GM21737 (cell line): ENCODE data around the gene PGA3.
"Not testable (repeated sequence)": the region's sequence is repeated elsewhere in the genome, so short reads cannot be mapped to it uniquely, and the experiment has no call there.

Source experiments
- ATAC-seq: cut with Tn5 transposase; IDR thresholded peaks from one replicate; pipeline ENCODE4 v1.9.1; 2021; ENCODE audit warnings: mild to moderate bottlenecking, moderate library complexity; ENCODE audit not compliant: unreplicated experiment

PGA3 gene

DNA sequence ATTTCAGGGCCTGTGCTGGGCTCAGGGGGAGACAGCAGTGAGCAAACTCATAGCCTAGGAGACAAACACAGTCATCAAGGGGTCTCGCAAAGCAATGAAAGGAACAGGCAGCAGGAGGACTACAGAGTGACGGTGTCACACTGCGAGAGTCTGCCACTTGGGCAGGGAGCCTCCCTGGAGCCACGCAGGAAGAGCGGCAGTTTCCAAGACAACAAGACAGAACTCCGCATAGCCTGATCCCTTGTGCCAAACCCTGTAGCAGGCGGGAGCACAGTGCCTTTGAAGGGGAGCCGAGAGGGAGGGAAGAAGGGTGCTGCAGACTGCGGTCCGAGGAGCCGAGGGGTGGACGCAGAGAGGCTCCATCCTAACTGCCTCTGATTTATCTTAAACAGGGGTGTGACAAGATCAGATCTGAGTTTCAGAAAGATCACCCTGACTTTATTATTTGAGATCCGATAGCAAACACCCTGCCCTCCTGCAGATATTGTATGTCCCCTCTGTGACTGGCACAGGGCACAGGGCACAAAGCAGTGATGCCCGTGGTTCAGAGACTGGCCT lies 1.3 kb downstream of the PGA3 start:
- not testable (repeated sequence) for ATAC-seq

DNA sequence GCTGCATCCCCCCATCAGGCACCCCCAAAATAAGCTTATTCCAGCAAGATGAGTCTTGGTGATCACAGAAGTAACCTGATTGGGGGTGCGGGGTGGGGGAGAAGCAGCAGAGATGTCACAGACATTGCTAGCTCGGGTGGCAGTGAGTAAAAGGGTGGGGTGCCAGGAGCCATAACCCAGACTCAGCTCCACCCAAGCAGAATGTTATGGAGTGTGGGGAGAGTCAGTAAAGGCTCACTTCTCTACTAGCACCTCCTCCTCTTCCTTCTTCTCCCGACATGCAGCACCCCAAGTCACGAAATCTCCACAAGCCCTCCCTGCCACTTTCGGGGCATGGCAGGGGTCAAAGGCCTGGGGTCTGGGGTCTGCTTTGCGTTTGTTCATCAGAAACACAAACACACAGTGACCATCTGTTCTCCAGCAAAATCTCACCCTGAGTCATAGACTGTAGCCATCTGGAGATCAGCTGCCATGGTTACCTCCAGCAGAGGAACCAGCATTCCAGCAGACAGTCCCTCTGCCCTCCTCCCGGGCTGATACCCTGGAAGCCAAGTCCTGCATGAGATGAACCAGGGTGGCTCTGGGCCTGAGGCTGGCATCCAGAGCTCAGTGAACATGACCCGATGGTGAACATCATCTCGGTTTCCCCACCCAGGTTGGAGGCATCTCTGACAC lies 4.5 kb downstream of the PGA3 start:
- ATAC-seq = not testable (repeated sequence)

DNA sequence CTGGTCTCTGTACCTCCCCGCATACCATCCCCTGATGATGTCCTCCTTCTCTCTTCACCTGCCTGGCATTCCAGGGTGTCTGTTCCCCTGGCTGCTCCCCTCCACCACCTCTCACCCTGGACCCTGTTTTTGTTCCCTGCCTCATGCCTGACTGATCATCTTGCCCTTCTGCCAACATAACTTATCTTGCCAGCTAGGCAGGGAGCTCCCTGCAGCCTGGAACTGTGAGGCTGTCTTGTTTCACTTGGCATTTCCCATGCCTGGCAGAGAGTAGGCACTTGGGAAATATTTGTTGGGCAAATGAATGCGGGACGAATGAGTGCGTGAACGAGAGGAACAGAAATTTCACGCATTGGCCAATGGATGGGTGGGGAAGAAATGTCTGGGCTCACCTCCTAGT lies 7.3 kb downstream of the PGA3 start:
- not testable (repeated sequence) for ATAC-seq

DNA sequence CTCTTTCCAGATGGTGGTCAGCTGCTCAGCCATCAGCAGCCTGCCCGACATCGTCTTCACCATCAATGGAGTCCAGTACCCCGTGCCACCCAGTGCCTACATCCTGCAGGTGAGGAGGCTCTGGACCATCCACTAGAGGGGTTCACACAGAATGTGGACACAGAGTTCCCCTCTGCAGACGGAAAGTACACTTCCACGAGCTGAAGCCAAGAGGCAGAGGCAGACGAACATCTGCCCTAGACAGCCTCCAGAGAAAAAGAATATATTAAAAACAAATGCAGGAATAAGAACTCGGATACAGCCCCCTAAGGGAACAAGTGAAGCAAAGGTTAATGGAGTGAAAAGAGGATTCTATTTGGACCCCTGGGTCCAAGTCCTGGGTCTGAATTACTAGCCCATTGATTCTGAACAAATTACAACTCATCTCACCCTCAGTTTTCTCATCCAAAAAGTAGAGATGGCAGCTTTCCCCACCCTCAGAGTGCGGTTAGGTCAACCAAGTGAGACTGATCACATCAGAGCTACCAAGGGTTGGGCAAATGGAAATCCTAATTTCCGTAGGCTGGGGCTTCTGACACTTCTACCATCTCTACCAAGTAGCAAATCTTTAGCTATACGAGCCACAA lies 8.1 kb downstream of the PGA3 start:
- ATAC-seq = not testable (repeated sequence)

DNA sequence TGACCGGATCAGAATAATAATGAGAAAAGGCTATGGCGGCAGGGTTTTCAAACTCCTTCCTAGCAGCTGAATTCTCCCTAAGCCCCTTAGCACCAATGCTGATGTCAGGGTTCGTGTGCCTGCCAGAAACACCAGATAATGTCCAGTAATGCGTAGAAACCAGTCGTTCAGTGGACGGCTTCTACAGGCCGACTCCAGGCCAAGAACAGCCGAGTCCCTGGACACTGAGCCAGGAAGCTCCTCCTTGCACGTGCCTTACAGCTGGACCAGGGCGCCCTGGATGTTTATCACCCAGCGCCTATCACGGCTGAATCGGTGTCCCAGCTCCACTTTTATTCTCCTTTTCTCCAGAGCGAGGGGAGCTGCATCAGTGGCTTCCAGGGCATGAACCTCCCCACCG lies 8.9 kb downstream of the PGA3 start:
- ATAC-seq = not testable (repeated sequence)

DNA sequence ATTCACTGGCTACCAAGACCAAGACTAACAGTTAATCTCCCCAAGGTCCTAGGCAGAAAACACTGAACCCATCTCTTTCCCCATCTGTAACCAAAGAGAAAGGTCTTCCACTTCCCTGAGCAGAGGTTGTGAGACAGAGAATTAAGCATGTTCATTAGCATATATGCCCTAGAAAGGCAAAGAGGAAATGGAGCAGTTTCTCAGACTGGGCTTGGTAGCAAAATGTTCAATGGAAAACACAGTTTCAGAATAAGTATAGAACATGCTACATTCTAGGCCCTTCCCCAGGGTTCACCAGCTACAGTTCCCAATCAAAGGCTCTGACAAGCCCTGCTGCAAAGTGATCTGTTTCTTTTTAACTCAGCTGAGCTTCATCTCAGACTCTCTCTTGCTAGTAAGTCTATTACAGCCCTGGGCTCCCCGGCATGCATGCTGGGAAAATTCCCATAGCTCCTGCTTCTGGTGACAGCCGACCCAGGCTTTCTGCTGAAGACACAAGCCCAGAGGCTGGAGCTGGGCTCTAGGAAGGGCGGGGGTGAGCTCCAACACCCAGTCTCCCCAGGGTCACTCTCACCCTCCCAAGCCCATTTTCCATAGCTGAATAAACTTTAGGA lies 10.5 kb downstream of the PGA3 start:
- ATAC-seq = not testable (repeated sequence)

DNA sequence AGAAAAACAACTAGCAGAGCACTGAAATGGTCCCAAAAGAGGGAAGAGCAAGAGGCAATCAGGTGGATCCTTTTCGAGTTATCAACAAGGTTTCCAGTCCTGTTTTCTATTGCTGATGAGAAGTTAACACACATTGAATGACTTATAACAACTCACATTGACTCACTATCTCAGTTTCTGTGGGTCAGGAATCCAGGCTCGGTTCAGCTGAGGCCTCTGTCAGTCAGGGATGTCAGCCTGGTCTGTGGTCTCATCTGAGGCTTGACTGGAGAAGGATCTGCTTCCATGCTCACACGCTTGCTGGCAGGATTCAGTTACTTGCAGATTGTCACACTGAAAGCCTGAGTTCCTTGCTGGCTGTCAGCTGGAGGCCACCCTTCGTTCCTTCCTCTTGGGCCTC lies 15.0 kb downstream of the PGA3 start:
- not testable (repeated sequence) for ATAC-seq

DNA sequence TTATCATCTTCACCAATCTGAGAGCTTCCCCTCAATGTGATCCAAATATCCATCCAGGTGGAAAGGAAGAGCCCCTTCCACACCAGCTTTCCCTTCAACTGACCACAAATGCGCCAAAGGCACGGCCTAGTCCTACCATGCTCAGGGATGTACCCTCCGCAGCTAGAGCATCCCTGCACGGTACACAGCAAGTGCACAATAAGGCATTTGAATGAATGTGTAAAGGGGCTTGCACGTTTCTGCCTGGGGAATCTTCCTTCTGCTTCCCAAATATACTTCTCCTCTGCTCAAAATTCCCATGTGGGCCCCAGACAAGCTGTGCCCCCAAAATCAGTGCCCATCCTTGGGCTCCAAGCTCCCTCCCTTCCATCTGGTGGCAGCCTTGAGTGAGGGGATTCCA lies 15.7 kb downstream of the PGA3 start:
- ATAC-seq = not testable (repeated sequence)

DNA sequence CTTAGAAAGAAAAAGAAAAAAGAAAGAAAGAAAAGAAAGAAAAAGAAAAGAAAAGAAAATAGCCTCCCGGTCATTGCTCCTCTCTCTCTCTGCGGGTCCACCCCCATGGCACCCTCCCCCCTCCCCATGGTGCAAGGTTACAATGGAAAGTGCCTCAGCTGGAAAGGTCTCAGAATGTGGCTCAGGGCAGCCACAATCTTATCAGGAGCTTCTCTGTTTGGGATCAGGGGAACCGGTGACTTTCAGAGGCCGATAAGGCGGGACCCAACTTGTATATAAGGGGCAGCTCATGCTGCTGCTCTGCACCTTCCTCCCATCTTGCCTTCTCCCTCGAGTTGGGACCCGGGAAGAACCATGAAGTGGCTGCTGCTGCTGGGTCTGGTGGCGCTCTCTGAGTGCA lies 18.7 kb downstream of the PGA3 start, which contains the start of gene PGA4:
Gene PGA4 (plus strand): TSS at position 301 of the 400 bp plus-strand sequence. CDS start 54 bp downstream, at position 355.
- ATAC-seq = not testable (repeated sequence)

DNA sequence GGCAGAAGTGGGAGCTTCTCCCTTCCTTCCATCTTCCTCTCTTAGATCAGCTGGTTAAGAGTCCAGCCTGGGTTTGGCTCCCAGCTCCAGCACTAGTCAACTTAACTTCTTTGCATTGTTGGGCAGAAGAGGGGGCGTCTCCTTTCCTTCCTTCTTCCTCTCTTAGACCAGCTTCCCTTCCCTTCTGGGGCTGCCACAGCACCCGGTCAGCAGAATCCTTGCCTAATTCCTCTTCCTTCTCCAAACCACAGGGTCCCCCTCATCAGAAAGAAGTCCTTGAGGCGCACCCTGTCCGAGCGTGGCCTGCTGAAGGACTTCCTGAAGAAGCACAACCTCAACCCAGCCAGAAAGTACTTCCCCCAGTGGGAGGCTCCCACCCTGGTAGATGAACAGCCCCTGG lies 19.4 kb downstream of the PGA3 start:
- not testable (repeated sequence) for ATAC-seq

DNA sequence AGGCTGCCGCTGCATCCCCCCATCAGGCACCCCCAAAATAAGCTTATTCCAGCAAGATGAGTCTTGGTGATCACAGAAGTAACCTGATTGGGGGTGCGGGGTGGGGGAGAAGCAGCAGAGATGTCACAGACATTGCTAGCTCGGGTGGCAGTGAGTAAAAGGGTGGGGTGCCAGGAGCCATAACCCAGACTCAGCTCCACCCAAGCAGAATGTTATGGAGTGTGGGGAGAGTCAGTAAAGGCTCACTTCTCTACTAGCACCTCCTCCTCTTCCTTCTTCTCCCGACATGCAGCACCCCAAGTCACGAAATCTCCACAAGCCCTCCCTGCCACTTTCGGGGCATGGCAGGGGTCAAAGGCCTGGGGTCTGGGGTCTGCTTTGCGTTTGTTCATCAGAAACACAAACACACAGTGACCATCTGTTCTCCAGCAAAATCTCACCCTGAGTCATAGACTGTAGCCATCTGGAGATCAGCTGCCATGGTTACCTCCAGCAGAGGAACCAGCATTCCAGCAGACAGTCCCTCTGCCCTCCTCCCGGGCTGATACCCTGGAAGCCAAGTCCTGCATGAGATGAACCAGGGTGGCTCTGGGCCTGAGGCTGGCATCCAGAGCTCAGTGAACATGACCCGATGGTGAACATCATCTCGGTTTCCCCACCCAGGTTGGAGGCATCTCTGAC lies 23.3 kb downstream of the PGA3 start:
- not testable (repeated sequence) for ATAC-seq

DNA sequence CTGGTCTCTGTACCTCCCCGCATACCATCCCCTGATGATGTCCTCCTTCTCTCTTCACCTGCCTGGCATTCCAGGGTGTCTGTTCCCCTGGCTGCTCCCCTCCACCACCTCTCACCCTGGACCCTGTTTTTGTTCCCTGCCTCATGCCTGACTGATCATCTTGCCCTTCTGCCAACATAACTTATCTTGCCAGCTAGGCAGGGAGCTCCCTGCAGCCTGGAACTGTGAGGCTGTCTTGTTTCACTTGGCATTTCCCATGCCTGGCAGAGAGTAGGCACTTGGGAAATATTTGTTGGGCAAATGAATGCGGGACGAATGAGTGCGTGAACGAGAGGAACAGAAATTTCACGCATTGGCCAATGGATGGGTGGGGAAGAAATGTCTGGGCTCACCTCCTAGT lies 26.1 kb downstream of the PGA3 start:
- not testable (repeated sequence) for ATAC-seq

DNA sequence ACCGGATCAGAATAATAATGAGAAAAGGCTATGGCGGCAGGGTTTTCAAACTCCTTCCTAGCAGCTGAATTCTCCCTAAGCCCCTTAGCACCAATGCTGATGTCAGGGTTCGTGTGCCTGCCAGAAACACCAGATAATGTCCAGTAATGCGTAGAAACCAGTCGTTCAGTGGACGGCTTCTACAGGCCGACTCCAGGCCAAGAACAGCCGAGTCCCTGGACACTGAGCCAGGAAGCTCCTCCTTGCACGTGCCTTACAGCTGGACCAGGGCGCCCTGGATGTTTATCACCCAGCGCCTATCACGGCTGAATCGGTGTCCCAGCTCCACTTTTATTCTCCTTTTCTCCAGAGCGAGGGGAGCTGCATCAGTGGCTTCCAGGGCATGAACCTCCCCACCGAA lies 27.7 kb downstream of the PGA3 start:
- ATAC-seq = not testable (repeated sequence)

DNA sequence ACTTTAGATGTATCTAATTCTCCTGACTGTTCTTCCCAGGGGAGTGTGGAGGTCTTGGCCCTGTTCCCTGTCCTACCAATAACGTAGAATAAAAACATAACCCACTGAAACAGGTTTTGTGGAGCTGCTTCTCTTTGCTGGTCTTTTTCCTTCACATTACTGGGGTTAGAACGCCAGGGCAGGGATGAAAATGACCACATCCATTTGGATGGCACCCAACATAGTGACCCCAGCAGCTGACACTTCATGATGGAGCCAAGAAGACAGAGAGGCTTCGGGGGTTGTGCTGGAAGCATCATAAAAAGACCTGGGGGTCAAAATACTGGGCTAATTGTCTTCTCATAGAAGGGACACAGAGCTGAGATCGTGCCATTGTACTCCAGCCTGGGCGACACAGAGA lies 28.3 kb downstream of the PGA3 start:
- not testable (repeated sequence) for ATAC-seq

DNA sequence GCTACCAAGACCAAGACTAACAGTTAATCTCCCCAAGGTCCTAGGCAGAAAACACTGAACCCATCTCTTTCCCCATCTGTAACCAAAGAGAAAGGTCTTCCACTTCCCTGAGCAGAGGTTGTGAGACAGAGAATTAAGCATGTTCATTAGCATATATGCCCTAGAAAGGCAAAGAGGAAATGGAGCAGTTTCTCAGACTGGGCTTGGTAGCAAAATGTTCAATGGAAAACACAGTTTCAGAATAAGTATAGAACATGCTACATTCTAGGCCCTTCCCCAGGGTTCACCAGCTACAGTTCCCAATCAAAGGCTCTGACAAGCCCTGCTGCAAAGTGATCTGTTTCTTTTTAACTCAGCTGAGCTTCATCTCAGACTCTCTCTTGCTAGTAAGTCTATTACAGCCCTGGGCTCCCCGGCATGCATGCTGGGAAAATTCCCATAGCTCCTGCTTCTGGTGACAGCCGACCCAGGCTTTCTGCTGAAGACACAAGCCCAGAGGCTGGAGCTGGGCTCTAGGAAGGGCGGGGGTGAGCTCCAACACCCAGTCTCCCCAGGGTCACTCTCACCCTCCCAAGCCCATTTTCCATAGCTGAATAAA lies 29.3 kb downstream of the PGA3 start:
- ATAC-seq = not testable (repeated sequence)

DNA sequence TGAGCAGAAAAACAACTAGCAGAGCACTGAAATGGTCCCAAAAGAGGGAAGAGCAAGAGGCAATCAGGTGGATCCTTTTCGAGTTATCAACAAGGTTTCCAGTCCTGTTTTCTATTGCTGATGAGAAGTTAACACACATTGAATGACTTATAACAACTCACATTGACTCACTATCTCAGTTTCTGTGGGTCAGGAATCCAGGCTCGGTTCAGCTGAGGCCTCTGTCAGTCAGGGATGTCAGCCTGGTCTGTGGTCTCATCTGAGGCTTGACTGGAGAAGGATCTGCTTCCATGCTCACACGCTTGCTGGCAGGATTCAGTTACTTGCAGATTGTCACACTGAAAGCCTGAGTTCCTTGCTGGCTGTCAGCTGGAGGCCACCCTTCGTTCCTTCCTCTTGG lies 33.8 kb downstream of the PGA3 start:
- ATAC-seq = not testable (repeated sequence)

DNA sequence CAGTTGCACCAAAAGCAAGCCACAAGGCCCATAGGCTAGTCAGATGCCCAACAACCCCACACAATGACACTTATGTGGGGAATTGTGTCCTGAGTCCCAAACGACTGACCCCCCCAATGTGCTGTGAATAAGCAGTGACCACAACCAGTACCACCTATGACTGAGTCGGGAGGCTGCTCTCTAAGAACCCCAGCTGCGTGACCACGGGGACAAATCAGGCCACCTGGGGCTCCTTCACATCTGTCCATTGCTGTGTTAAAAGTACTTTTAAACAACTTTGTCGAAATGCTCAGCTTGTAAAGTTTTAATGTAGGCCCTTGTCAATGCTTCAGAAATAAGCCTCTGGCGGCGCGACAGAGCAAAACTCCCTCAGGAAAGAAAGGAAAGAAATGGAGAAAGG lies 37.0 kb downstream of the PGA3 start:
- not testable (repeated sequence) for ATAC-seq

DNA sequence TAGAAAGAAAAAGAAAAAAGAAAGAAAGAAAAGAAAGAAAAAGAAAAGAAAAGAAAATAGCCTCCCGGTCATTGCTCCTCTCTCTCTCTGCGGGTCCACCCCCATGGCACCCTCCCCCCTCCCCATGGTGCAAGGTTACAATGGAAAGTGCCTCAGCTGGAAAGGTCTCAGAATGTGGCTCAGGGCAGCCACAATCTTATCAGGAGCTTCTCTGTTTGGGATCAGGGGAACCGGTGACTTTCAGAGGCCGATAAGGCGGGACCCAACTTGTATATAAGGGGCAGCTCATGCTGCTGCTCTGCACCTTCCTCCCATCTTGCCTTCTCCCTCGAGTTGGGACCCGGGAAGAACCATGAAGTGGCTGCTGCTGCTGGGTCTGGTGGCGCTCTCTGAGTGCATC lies 37.6 kb downstream of the PGA3 start, which contains the start of gene PGA5:
Gene PGA5 (plus strand): TSS at position 301 of the 400 bp plus-strand sequence. CDS start 52 bp downstream, at position 353.
- ATAC-seq = not testable (repeated sequence)

DNA sequence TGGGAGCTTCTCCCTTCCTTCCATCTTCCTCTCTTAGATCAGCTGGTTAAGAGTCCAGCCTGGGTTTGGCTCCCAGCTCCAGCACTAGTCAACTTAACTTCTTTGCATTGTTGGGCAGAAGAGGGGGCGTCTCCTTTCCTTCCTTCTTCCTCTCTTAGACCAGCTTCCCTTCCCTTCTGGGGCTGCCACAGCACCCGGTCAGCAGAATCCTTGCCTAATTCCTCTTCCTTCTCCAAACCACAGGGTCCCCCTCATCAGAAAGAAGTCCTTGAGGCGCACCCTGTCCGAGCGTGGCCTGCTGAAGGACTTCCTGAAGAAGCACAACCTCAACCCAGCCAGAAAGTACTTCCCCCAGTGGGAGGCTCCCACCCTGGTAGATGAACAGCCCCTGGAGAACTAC lies 38.2 kb downstream of the PGA3 start:
- not testable (repeated sequence) for ATAC-seq

DNA sequence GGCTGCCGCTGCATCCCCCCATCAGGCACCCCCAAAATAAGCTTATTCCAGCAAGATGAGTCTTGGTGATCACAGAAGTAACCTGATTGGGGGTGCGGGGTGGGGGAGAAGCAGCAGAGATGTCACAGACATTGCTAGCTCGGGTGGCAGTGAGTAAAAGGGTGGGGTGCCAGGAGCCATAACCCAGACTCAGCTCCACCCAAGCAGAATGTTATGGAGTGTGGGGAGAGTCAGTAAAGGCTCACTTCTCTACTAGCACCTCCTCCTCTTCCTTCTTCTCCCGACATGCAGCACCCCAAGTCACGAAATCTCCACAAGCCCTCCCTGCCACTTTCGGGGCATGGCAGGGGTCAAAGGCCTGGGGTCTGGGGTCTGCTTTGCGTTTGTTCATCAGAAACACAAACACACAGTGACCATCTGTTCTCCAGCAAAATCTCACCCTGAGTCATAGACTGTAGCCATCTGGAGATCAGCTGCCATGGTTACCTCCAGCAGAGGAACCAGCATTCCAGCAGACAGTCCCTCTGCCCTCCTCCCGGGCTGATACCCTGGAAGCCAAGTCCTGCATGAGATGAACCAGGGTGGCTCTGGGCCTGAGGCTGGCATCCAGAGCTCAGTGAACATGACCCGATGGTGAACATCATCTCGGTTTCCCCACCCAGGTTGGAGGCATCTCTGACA lies 42.1 kb downstream of the PGA3 start:
- not testable (repeated sequence) for ATAC-seq
